Measurements from ENCODE around the gene CRISP1.

DNA sequence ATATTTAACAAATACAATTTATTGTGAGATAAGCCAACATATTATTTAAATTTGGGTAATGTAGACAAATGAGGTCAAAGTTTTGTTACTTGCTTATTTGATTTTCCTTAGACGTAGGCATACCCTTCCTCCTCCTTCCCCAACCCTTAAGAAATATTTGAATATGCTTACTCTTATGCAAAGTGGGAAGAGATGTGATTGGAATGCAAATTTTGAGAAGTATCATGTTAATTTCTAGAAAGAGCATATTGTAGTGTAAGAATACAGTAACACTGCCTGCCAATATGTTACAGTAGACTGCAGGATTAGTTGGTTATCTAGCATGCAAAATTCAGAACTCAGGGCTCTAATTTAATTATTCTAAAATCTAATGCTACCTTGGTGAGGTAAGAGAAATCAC is 32.9 kb downstream of the CRISP1 start:
- no peak for TF ChIP-seq POLR2A (IDR thresholded peaks at IDR 0.05; ENCODE audit: low read length)
- TF ChIP-seq GATA1 (IDR thresholded peaks at IDR 0.05; ENCODE audit: low read depth, low read length), result no peak

Measured in erythroblast (primary cell).